Measurements from ENCODE around the gene VPS51.

Gene VPS51

DNA sequence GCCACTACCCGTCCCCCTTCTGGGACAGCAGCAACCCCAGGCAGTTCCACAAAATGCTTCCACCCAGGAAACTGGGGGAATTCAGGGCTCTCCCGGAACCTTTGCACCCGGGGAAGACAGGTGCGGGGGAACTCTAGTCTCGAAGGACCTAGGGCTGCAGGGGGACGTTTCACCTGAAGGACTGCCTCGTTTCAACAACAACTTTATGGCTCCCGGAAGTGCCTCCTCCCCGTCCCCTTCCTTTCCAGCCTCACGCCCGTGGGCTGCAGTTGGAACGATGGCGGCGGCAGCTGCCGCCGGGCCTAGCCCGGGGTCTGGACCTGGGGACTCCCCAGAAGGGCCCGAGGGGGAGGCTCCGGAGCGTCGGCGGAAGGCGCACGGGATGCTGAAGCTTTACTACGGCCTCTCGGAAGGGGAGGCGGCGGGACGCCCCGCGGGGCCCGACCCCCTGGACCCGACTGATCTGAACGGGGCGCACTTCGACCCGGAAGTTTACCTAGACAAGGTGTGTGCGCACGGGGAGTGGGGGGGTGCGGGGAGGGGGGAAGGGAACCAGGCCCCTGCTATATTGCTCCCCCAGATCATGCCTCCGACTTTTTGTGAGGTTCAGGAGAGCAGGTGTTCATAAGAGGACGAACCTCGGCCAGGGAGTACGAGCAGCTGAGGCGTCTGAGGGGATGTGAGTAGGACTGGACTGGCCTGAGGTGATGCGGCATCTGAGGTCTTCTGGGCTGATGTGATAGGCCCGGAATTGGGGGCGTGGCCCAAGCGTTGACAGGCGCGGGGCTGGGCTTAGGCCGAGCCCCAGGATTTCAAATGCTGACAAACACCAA, at the start of gene VPS51:
TSS of gene VPS51 (plus strand) at position 241 of the 833 bp plus-strand sequence. CDS start at position 278, 37 bp downstream.
- Histone ChIP-seq H3K9me3 (no peaks in the 10 kb centered on the region), H3K4me3 (peak within 1 kb of the TSS; percentile 91), H3K36me3 (replicated peaks) (no peaks in the 10 kb centered on the region), H3K27me3 (ENCODE audit: low read depth) (no peaks in the 10 kb centered on the region), H3K4me1 (peaks cover 3% of the 10 kb centered on the region; the same call in 1 of the 2 replicates)
- in situ Hi-C loops (cut with MboI; ENCODE audit: low sequenced_read_pairs) = no loop called here
- peak; percentile 84 to 91 for DNase-seq (ENCODE audit: low spot score in 2 of 2)

DNA sequence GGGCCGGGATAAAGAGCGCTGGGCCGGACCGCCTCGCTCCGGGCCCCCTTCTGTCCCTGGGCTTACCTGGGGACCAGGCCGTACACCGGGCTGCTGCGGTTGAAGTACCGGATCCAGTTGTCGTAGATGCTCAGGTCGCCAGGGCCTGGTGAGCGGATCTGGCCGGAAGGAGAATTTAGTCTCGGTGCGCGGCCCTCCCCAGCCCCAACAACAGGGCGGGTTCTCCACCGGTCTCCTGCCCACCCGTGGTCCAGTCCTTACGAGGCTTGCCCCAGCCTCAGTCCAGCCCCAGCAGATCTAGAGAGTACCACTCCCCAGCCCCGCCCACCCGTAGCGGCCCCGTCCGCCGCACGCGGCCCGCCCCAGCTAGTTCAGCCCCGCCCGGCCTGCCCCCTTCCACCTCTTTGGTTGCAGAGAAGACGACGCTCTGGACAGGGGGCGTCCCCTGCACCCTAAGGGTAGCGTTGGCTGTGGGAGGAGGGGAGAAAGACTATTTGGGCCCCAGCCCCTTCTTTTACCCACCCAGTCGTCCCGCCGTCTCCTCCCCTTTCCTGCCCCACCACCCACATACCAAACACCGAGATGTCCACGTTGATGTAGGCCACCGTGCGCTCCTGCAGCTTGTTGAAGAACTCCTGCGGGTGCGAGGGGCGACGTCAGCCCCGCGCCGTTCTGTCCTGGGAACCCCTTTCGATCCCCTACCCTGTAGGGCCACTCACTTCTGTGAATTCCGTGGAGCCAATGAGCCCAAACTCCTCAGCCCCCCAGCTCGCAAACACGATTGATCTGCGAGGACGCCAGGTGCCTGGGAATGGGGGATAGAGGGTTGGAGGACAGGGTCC, 48.2 kb upstream of the VPS51 start:
- Histone ChIP-seq H3K4me3 (no peak overlapping the region), H3K36me3 (replicated peaks) (peaks cover 19% of the 10 kb centered on the region), H3K9me3 (no peaks in the 10 kb centered on the region), H3K27me3 (ENCODE audit: low read depth) (no peaks in the 10 kb centered on the region), H3K4me1 (peaks cover 2% of the 10 kb centered on the region)
- no peak for DNase-seq (ENCODE audit: low spot score in 2 of 2)
- in situ Hi-C loops (cut with MboI; ENCODE audit: low sequenced_read_pairs) = no loop called here

DNA sequence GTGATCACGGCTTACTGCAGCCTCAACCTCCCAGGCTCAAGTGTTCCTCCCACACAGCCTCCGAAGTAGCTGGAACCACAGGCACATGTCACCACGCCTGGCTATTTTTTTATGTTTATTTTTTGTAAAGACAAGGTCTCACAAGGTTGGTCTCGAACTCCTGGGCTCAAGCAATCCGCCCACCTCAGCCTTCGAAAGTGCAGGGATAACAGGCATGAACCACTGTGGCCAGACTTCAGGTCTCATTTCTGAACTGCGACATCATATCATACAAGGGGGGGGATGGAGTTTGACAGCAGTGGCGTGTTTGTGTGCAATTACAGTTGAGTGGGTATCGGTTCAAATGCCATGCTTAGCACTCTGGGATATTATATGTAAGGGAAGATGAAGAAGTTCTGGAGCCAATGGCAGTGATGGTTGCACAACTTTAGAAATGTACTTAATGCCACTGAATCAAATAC, 44.6 kb upstream of the VPS51 start:
- H3K9me3 ChIP-seq = no peaks in the 10 kb centered on the region
- no peak overlapping the region for H3K4me3 ChIP-seq
- no peak for DNase-seq (ENCODE audit: low spot score in 2 of 2)
- H3K4me1 ChIP-seq = no peaks in the 10 kb centered on the region
- in situ Hi-C loops (cut with MboI; ENCODE audit: low sequenced_read_pairs) = no loop called here
- H3K36me3 ChIP-seq (replicated peaks) = no peaks in the 10 kb centered on the region
- H3K27me3 ChIP-seq (ENCODE audit: low read depth) = peaks cover 3% of the 10 kb centered on the region; the same call in 1 of the 2 replicates

DNA sequence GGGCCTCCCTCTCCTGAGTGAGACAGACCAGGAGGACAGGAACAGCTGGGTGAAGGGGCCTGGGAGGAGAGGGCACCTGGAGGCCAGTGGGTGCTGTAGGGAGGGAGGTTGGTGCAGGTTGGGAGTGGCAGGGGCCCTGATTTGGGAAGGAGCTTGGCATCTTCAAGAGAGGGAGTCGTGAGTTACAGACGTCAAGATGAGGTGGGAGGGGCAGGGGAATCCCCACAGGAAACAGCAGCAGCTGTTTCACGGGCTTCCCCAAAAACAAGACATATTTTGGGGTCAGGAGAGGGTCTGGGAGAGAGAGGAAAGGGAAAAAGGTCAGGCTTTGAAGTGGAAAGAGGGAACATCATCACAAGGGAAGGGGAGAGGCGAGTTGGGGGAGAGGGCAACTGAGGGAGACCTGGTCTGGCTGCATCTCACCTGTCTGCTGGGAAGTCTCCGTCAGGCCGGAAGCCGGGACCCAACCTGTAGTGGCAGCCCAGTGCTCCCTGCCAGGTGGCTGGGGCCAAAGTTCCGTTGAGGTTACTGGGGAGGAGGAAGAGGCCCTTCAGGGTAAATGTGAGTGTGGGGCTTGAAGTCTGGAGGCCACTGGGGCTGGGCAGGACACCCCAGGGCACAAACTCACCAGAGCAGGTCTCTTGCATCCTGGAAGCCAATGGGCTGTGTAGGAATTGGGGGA, 42.0 kb upstream of the VPS51 start:
- no peaks in the 10 kb centered on the region for H3K9me3 ChIP-seq
- no peak overlapping the region for H3K4me3 ChIP-seq
- H3K36me3 ChIP-seq (replicated peaks) = no peaks in the 10 kb centered on the region
- in situ Hi-C loops (cut with MboI; ENCODE audit: low sequenced_read_pairs) = no loop called here
- no peak for DNase-seq (ENCODE audit: low spot score in 2 of 2)
- peaks cover 3% of the 10 kb centered on the region; the same call in 1 of the 2 replicates for H3K27me3 ChIP-seq (ENCODE audit: low read depth)
- no peaks in the 10 kb centered on the region for H3K4me1 ChIP-seq

DNA sequence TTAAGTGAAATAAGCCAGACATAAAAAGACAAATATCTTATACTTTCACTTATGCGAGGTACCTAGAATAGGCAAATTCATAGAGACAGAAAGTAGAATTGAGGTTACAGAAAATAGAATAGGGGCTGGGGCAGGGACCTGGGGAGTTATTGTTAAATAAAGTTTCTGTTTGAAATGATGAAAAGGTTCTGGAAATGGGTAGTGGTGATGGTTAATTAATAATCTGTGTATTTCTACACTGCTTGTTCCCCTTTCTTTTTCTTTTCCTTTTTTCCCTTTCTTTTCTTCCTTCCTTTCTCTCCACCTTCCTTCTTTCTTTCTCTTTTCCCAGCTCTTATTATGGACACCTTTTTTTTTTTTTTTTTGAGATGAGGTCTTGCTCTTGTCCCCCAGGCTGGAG, 40.5 kb upstream of the VPS51 start:
- DNase-seq (ENCODE audit: low spot score in 2 of 2) = no peak
- H3K36me3 ChIP-seq (replicated peaks) = no peaks in the 10 kb centered on the region
- in situ Hi-C loops (cut with MboI; ENCODE audit: low sequenced_read_pairs) = no loop called here
- no peaks in the 10 kb centered on the region for H3K9me3 ChIP-seq
- H3K27me3 ChIP-seq (ENCODE audit: low read depth) = peaks cover 3% of the 10 kb centered on the region; the same call in 1 of the 2 replicates
- no peaks in the 10 kb centered on the region for H3K4me1 ChIP-seq
- H3K4me3 ChIP-seq = no peak overlapping the region

DNA sequence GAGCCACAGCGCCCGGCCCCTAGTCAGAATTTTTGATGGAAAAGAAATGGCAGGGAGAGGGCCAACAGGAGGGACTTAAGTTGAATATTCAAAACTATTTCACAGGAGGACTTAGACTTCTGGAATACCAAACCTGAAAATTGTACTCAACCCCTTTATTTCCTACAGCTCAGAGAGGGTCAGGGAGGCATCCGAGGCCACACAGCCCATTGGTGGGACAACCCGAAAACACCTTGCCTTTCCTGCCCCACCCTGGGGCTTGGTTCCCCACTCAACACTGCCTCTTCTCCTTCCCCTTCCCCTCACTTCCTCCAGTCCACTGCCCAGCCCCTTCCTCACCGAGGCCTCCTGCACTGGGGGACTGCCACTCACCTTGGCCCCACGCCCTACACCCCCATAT, 39.0 kb upstream of the VPS51 start:
- no peaks in the 10 kb centered on the region for H3K36me3 ChIP-seq (replicated peaks)
- H3K4me1 ChIP-seq = no peaks in the 10 kb centered on the region
- H3K4me3 ChIP-seq = no peak overlapping the region
- peaks cover 3% of the 10 kb centered on the region; the same call in 1 of the 2 replicates for H3K27me3 ChIP-seq (ENCODE audit: low read depth)
- in situ Hi-C loops (cut with MboI; ENCODE audit: low sequenced_read_pairs) = no loop called here
- no peak for DNase-seq (ENCODE audit: low spot score in 2 of 2)
- H3K9me3 ChIP-seq = no peaks in the 10 kb centered on the region

DNA sequence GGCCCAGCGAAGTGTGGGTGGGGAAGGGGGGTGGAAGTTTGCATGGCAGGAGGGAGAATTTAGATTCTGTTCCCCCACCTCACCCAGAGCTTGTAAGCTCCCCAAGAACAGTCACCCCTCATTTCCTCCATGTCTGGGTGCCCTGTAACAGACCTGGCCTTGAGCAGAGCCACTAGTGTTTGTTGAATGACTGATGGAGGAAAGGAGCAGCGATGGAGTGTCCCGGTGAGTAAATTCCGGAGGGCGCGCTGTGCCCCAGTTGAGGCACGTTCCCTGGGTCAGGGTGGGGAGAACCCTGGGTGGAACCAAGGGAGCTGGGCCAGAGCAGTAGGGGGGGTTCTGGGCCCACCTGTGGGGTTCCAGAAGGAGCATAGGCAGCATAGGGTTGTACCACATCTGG, 38.5 kb upstream of the VPS51 start:
- no peaks in the 10 kb centered on the region for H3K4me1 ChIP-seq
- H3K9me3 ChIP-seq = no peaks in the 10 kb centered on the region
- H3K36me3 ChIP-seq (replicated peaks) = no peaks in the 10 kb centered on the region
- DNase-seq (ENCODE audit: low spot score in 2 of 2) = no peak
- H3K27me3 ChIP-seq (ENCODE audit: low read depth) = peaks cover 3% of the 10 kb centered on the region; the same call in 1 of the 2 replicates
- in situ Hi-C loops (cut with MboI; ENCODE audit: low sequenced_read_pairs) = no loop called here
- H3K4me3 ChIP-seq = no peak overlapping the region

DNA sequence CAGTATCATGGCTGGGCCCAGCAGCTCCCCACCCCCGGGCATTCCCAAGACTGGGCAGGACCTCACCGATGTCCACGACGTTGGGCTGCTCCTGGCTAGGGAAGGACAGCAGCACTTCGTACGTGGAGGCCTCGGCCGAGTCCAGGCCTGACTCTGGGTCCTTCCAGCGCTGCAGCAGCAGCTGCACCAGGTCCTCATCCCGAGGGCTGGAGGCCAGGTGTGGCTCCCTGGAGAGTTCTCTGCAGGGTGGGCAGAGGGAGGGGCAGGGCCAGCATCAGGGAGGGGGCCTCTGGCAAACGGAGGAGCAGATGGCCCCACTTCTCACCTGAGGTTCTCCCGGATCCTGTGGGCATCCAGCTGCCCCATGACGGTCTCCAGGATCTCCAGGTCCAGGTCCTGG, 38.0 kb upstream of the VPS51 start:
- no peaks in the 10 kb centered on the region for H3K9me3 ChIP-seq
- no peaks in the 10 kb centered on the region for H3K4me1 ChIP-seq
- peaks cover 3% of the 10 kb centered on the region; the same call in 1 of the 2 replicates for H3K27me3 ChIP-seq (ENCODE audit: low read depth)
- no peak for DNase-seq (ENCODE audit: low spot score in 2 of 2)
- no peaks in the 10 kb centered on the region for H3K36me3 ChIP-seq (replicated peaks)
- no peak overlapping the region for H3K4me3 ChIP-seq
- in situ Hi-C loops (cut with MboI; ENCODE audit: low sequenced_read_pairs) = no loop called here

DNA sequence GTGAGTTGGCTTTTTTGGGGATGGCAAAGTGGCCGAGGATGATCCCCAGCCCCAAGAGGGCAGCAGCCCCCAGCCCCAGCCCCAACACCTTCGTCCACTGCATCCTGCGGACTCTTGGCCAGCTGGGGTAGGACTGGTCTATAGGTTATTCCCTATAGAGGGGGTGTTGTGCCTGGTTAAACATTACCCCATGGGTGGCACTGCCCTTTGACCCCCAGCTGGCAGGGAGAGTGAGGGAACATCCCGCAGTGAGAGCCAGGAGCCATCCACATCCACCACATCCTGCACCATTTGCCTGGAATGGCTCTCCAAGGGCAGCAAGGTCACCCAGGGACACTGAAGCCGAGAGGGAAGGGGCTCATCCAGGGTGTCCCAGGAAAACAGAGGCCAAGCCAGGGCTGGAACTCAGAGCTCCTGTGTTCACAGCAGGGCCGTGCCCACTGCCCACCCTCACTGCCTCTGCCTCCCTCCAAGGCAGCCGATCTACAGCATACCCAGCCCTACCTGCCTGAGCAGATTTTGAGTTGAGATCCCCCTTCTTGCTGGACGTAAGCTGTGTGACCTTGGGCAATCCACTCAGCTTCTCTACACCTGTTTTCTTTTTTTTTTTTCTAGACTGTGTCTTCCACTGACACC, 37.5 kb upstream of the VPS51 start, which contains the start of gene NAALADL1:
TSS of gene NAALADL1 (minus strand) at position 135 of the 636 bp plus-strand sequence. CDS start at position 103, 32 bp downstream.
- in situ Hi-C loops (cut with MboI; ENCODE audit: low sequenced_read_pairs) = no loop called here
- H3K36me3 ChIP-seq (replicated peaks) = no peaks in the 10 kb centered on the region
- no peaks in the 10 kb centered on the region for H3K4me1 ChIP-seq
- H3K4me3 ChIP-seq = no peak within 1 kb of the TSS
- H3K9me3 ChIP-seq = no peaks in the 10 kb centered on the region
- DNase-seq (ENCODE audit: low spot score in 2 of 2) = no peak
- peaks cover 3% of the 10 kb centered on the region; the same call in 1 of the 2 replicates for H3K27me3 ChIP-seq (ENCODE audit: low read depth)

DNA sequence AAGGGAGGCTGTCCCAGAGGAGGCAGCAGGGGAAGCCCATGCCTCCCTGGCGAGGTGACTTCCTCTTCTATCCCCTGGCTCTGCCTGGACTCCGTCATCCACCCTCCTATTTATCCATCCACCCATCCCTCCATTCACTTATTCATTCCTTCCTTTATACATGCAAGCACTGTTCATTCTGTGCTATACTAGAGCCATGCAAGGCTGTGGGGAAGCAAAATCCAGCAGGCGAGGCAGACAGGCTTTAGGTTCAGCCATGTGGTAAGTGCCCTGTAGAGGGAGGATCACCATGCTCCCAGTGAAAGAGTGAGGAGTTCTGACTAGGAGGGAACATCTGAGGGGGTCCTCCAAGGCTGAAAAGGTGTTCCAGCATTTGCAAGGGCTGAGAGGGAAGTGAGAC, 36.5 kb upstream of the VPS51 start:
- no peak for DNase-seq (ENCODE audit: low spot score in 2 of 2)
- H3K36me3 ChIP-seq (replicated peaks) = no peaks in the 10 kb centered on the region
- in situ Hi-C loops (cut with MboI; ENCODE audit: low sequenced_read_pairs) = no loop called here
- no peaks in the 10 kb centered on the region for H3K4me1 ChIP-seq
- H3K9me3 ChIP-seq = no peaks in the 10 kb centered on the region
- H3K4me3 ChIP-seq = no peak overlapping the region
- H3K27me3 ChIP-seq (ENCODE audit: low read depth) = peaks cover 3% of the 10 kb centered on the region; the same call in 1 of the 2 replicates

DNA sequence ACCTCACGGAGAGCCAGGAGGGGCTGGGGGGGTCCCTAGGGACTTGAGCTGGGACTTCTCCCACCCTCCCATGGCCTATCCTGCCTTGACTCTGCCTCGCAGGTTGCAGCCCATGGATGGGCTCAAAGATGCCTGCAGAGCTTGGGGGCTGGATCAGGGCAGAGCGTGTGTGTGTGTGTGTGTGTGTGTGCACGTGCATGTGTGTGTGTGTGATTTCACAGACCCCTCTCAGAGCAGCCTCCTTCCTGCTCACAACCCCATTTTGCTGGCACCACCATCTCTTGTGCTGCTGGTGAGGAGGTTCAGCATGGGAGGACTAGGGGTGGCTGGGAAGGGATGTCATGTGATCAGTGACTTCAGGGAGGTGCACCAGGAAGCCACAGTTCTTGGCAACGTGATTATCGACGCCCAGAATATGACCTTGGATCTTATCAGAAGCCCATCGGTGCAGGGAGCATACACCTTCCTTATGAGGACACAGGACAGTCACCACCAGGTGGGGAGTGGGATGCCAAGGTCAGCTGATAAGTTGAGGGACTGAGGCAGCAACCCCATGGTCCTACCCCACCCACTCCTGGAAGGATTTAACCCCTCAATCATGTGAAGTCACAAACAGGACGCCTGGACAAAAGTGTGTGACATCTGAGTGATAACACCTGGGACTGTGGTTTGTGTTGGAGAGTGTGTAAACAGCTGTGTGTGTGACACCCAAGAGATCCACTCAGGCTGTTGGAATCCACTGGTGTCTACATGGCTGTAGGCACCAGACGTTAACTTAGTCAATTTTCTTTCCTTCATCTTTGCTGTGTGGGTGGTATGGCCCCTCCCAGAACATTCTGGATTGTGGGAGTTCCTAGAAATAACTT, 35.8 kb upstream of the VPS51 start:
- DNase-seq (ENCODE audit: low spot score in 2 of 2) = no peak
- Histone ChIP-seq H3K27me3 (ENCODE audit: low read depth) (peaks cover 3% of the 10 kb centered on the region; the same call in 1 of the 2 replicates), H3K9me3 (no peaks in the 10 kb centered on the region), H3K4me1 (no peaks in the 10 kb centered on the region), H3K4me3 (no peak overlapping the region), H3K36me3 (replicated peaks) (no peaks in the 10 kb centered on the region)
- in situ Hi-C loops (cut with MboI; ENCODE audit: low sequenced_read_pairs) = no loop called here

DNA sequence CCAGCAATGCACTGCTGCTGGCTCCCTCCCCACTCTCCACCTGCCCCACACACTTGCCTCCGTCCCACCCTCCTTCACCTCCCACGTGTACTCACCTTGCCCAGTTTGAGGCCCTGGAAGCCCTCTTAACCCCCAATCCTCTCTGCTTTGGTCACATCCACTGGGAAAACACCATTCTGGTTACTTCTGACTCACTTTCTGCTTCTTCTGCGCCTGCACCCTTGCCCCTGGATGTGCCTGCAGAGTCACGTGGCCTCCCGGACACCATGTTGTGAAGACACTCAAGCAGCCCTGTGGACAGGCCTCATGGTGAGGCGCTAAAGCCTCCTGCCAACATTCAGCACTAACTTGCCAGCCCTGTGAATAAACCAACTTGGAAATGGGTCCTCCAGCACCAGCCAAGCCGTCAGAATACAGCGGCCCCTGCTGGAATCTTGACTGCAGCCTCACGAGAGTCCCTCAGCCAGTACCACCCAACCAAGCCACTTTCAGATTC, 35.1 kb upstream of the VPS51 start:
- no peak overlapping the region for H3K4me3 ChIP-seq
- in situ Hi-C loops (cut with MboI; ENCODE audit: low sequenced_read_pairs) = no loop called here
- DNase-seq (ENCODE audit: low spot score in 2 of 2) = no peak
- H3K27me3 ChIP-seq (ENCODE audit: low read depth) = no peaks in the 10 kb centered on the region
- H3K36me3 ChIP-seq (replicated peaks) = no peaks in the 10 kb centered on the region
- H3K4me1 ChIP-seq = no peaks in the 10 kb centered on the region
- H3K9me3 ChIP-seq = no peaks in the 10 kb centered on the region
